H1 (cell line): ENCODE measurements around the gene MRPL27. TPM values are rescaled to one million over a fixed set of nuclear protein-coding genes. Genes with fewer than 3 reads are reported as not detected.
"Not testable (repeated sequence)": the region's sequence is repeated elsewhere in the genome, so short reads cannot be mapped to it uniquely, and the experiment has no call there.

Source experiments
- CTCF ChIA-PET: fragments of 300-600 bp; sonication (Branson Sonifier 250); formaldehyde crosslinking; loops from one replicate; lab custom pipeline; 2021; ENCODE audit not compliant: partially characterized antibody; lab: Charles Lee
- POLR2A ChIA-PET: fragments of 300-600 bp; sonication (Branson Sonifier 250); formaldehyde crosslinking; loops from one replicate; lab custom pipeline; 2021; ENCODE audit warnings: inconsistent platforms; ENCODE audit not compliant: partially characterized antibody; lab: Charles Lee
- DNase-seq, 2 experiments: peaks; one replicate each; pipeline versions ENCODE4 v3.0.0 to v3.0.0-alpha.2; 2010 to 2022; ENCODE audit warnings: low spot score in 2 of 2, low read depth in 1 of 2, mixed read lengths in 1 of 2
- FAIRE-seq: peaks from 2 replicates; lab custom pipeline; 2011; peaks lifted over from hg19 to GRCh38; lab: Jason Lieb, UNC
- H2AFZ ChIP-seq: 2 replicates; pipeline ENCODE4 v1.8.1; 2012; ENCODE audit warnings: low read length, inconsistent platforms
- H2AK5ac ChIP-seq: 2 replicates; pipeline ENCODE4 v1.6.1; 2013; ENCODE audit warnings: low read depth, low read length
- H2BK120ac ChIP-seq: replicated peaks from 2 replicates; pipeline ENCODE3; 2013; ENCODE audit warnings: low read depth, low read length, inconsistent platforms
- H2BK12ac ChIP-seq: 2 replicates; pipeline ENCODE4 v1.6.1; 2013; ENCODE audit warnings: low read depth, low read length
- H2BK15ac ChIP-seq: 2 replicates; pipeline ENCODE4 v1.6.1; 2013; ENCODE audit warnings: low read length
- H2BK20ac ChIP-seq: 2 replicates; pipeline ENCODE4 v1.6.1; 2013; ENCODE audit warnings: low read length
- H2BK5ac ChIP-seq: 2 replicates; pipeline ENCODE4 v1.6.1; 2013; ENCODE audit warnings: low read depth, low read length
- H3K14ac ChIP-seq: 2 replicates; pipeline ENCODE4 v1.6.1; 2013; ENCODE audit warnings: inconsistent platforms; ENCODE audit not compliant: insufficient read length
- H3K18ac ChIP-seq: 2 replicates; pipeline ENCODE4 v1.6.1; 2013; ENCODE audit warnings: low read length; ENCODE audit errors: extremely low read depth
- H3K23ac ChIP-seq: 2 replicates; pipeline ENCODE4 v1.6.1; 2013; ENCODE audit warnings: inconsistent platforms; ENCODE audit not compliant: insufficient read length
- H3K23me2 ChIP-seq: 2 replicates; pipeline ENCODE4 v1.6.1; 2013; ENCODE audit warnings: low read depth, low read length
- H3K27ac ChIP-seq: 2 replicates; pipeline ENCODE4 v1.6.1; 2011; ENCODE audit warnings: low read depth, low read length, inconsistent platforms
- H3K27me3 ChIP-seq, 4 experiments: replicated peaks in 1 of 4; 1 replicate in 1 of 4; 2 replicates in 3 of 4; pipeline versions ENCODE4 v1.6.1 to v1.8.1; 2011 to 2013; ENCODE audit warnings: low read length in 3 of 4, mild to moderate bottlenecking in 3 of 4, inconsistent platforms in 2 of 4, mixed read lengths in 2 of 4, moderate library complexity in 1 of 4; ENCODE audit not compliant: control insufficient read depth in 3 of 4, insufficient read depth in 3 of 4; ENCODE audit errors: extremely low read depth in 1 of 4
- H3K36me3 ChIP-seq, 4 experiments: 2 replicates each; pipeline versions ENCODE4 v1.6.1 to v1.8.1; 2011 to 2013; ENCODE audit warnings: mild to moderate bottlenecking in 4 of 4, low read length in 3 of 4, moderate library complexity in 2 of 4, control low read depth in 1 of 4, inconsistent platforms in 1 of 4; ENCODE audit not compliant: insufficient read depth in 4 of 4, control insufficient read depth in 2 of 4
- H3K4ac ChIP-seq: replicated peaks from 2 replicates; pipeline ENCODE3; 2013; ENCODE audit warnings: low read length, low read depth, mixed read lengths, inconsistent platforms; ENCODE audit not compliant: insufficient read length
- H3K4me1 ChIP-seq, 4 experiments: replicated peaks in 1 of 4; 1 replicate in 1 of 4; 2 replicates in 3 of 4; pipeline versions ENCODE4 v1.6.1 to v1.8.1; 2011 to 2013; ENCODE audit warnings: low read length in 3 of 4, inconsistent platforms in 2 of 4, mixed read lengths in 1 of 4; ENCODE audit not compliant: insufficient read depth in 4 of 4, control insufficient read depth in 3 of 4
- H3K4me2 ChIP-seq, 2 experiments: 2 replicates each; pipeline versions ENCODE4 v1.6.1 to v1.8.1; 2011 to 2013; ENCODE audit warnings: low read depth in 2 of 2, low read length in 2 of 2, control low read depth in 1 of 2, inconsistent platforms in 1 of 2, mild to moderate bottlenecking in 1 of 2; ENCODE audit not compliant: insufficient read depth in 1 of 2
- H3K4me3 ChIP-seq, 4 experiments: fragments of 200-600, 300-600 bp in 1 of 4; sonication (generic), shearing (Covaris generic), sonication (Bioruptor Twin) in 1 of 4; 2 replicates each; pipeline versions ENCODE4 v1.5.1 to v1.8.1; 2011 to 2016; ENCODE audit warnings: low read length in 4 of 4, low read depth in 3 of 4, control low read depth in 2 of 4, inconsistent platforms in 2 of 4, mild to moderate bottlenecking in 2 of 4, mixed read lengths in 1 of 4, moderate library complexity in 1 of 4; ENCODE audit not compliant: insufficient read depth in 2 of 4; ENCODE audit errors: extremely low read depth in 1 of 4
- H3K56ac ChIP-seq: replicated peaks from 2 replicates; pipeline ENCODE3; 2013; ENCODE audit warnings: low read depth, mild to moderate bottlenecking, mixed read lengths, low read length, inconsistent platforms; ENCODE audit not compliant: insufficient read length
- H3K79me1 ChIP-seq: 2 replicates; pipeline ENCODE4 v1.6.1; 2013; ENCODE audit warnings: low read depth, low read length, control low read depth
- H3K79me2 ChIP-seq, 2 experiments: 2 replicates each; pipeline versions ENCODE4 v1.6.1 to v1.8.1; 2012 to 2013; ENCODE audit warnings: low read length in 2 of 2, mild to moderate bottlenecking in 2 of 2, inconsistent platforms in 1 of 2; ENCODE audit not compliant: insufficient read depth in 2 of 2, control insufficient read depth in 1 of 2
- H3K9ac ChIP-seq, 4 experiments: replicated peaks in 1 of 4; 1 replicate in 1 of 4; 2 replicates in 3 of 4; pipeline versions ENCODE4 v1.6.1 to v1.8.1; 2011 to 2013; ENCODE audit warnings: low read depth in 3 of 4, low read length in 3 of 4, control low read depth in 2 of 4, mild to moderate bottlenecking in 2 of 4, moderate library complexity in 2 of 4, inconsistent platforms in 1 of 4; ENCODE audit errors: extremely low read depth in 1 of 4
- H3K9me3 ChIP-seq, 2 experiments: 2 replicates each; pipeline versions ENCODE4 v1.6.1 to v1.8.1; 2012 to 2013; ENCODE audit warnings: mild to moderate bottlenecking in 2 of 2, moderate library complexity in 2 of 2, control low read depth in 1 of 2, inconsistent platforms in 1 of 2, low read depth in 1 of 2, low read length in 1 of 2, mixed read lengths in 1 of 2; ENCODE audit not compliant: insufficient read depth in 2 of 2
- H4K20me1 ChIP-seq, 2 experiments: replicated peaks in 1 of 2; 2 replicates each; pipeline versions ENCODE3 to v1.8.1; 2011 to 2013; ENCODE audit warnings: inconsistent platforms in 2 of 2, low read length in 2 of 2, mild to moderate bottlenecking in 1 of 2; ENCODE audit not compliant: insufficient read depth in 2 of 2, control insufficient read depth in 1 of 2
- H4K5ac ChIP-seq: 2 replicates; pipeline ENCODE4 v1.6.1; 2013; ENCODE audit warnings: low read length, low read depth, mixed read lengths, inconsistent platforms; ENCODE audit not compliant: insufficient read length
- H4K8ac ChIP-seq: 2 replicates; pipeline ENCODE4 v1.8.0; 2013; ENCODE audit warnings: mild to moderate bottlenecking, moderate library complexity, low read length, inconsistent platforms; ENCODE audit not compliant: insufficient read depth; ENCODE audit errors: extremely low read depth
- H4K91ac ChIP-seq: replicated peaks from 2 replicates; pipeline ENCODE3; 2013; ENCODE audit warnings: low read length, mixed read lengths, inconsistent platforms; ENCODE audit not compliant: insufficient read length
- WGBS, 2 experiments: shearing (Covaris generic) in 1 of 2; methylation state at CpG; one replicate each; pipeline versions ENCODE4 v1.1.6 to v1.1.7; 2013 to 2015; ENCODE audit warnings: low lambda C conversion rate in 2 of 2, mixed read lengths in 2 of 2, inconsistent platforms in 1 of 2, low coverage in 1 of 2, missing lambda C conversion rate in 1 of 2; ENCODE audit not compliant: insufficient replicate concordance in 2 of 2, insufficient coverage in 1 of 2, insufficient read length in 1 of 2; ENCODE audit errors: extremely low coverage in 1 of 2, missing lambda C conversion rate in 1 of 2; 5-methylcytosine and 5-hydroxymethylcytosine counted together
- polyA plus RNA-seq, 7 experiments: library from polyadenylated mRNA; depleted of rRNA in 3 of 7; stranded (reverse) in 5 of 7; unstranded in 2 of 7; fragments of >200 nt in 5 of 7; fragments of 200-250 nt in 2 of 7; gene quantifications; 1 replicate in 5 of 7; 2 replicates in 1 of 7; 4 replicates in 1 of 7; pipeline versions ENCODE4 v1.2.1 to v1.2.3, GENCODE V29; 2011 to 2013; ENCODE audit warnings: missing spikeins in 2 of 7, mixed read lengths in 2 of 7
- total RNA-seq: library from RNA; stranded (reverse); fragmentation: NEBNext Ultra II Directional; extraction: Animal tissue kit (Norgen Biotek cat#: 25700); gene quantifications from 2 replicates; pipeline ENCODE4 v1.2.1, GENCODE V29; 2021

Gene MRPL27
- total and polyA plus RNA-seq, 2 of the 8 experiments (the other 6 are each of a cell fraction or from before 2014, with no cell fraction given): 75.6 to 135 TPM

GRCh38 chr17:50405351-50405750 is 32.4 kb upstream of the MRPL27 start:
- not testable (repeated sequence) for H4K20me1 ChIP-seq, H2BK120ac ChIP-seq, H4K91ac ChIP-seq, H2BK5ac ChIP-seq, DNase-seq, H4K5ac ChIP-seq, H2BK12ac ChIP-seq, H3K18ac ChIP-seq, H3K4me3 ChIP-seq, H3K4me1 ChIP-seq, H2AFZ ChIP-seq, H3K79me1 ChIP-seq, H3K56ac ChIP-seq, H3K27me3 ChIP-seq, H3K23me2 ChIP-seq, H3K9ac ChIP-seq, H3K79me2 ChIP-seq, H3K9me3 ChIP-seq, H2BK20ac ChIP-seq, H3K4me2 ChIP-seq, H4K8ac ChIP-seq, H2AK5ac ChIP-seq, H3K27ac ChIP-seq, H2BK15ac ChIP-seq, H3K4ac ChIP-seq, H3K14ac ChIP-seq, H3K36me3 ChIP-seq, H3K23ac ChIP-seq, FAIRE-seq
- 87% methylated on average over 4 of the region's 4 CpGs; no CpG with 5 or more reads in 1 of the 2 experiments for WGBS, 2 experiments
- CTCF ChIA-PET: interaction anchor here (0.6 to 5.5 kb wide), 4 partner anchors 8 to 43 kb away, joined by 3 to 32 read pairs (median 6); partner anchors contain the start of gene LRRC59
- POLR2A ChIA-PET: interaction anchor here (1.4 to 1.6 kb wide), 2 partner anchors 21 to 77 kb away, joined by 3 read pairs; no protein-coding TSS in a partner anchor

GRCh38 chr17:50399591-50399990 is 26.6 kb upstream of the MRPL27 start:
- H3K14ac ChIP-seq, H2BK120ac ChIP-seq, H2BK20ac ChIP-seq, H3K4me3 ChIP-seq, H3K27ac ChIP-seq, H3K4ac ChIP-seq, H3K9ac ChIP-seq, H3K56ac ChIP-seq, H3K36me3 ChIP-seq, H2BK12ac ChIP-seq, H3K9me3 ChIP-seq, H4K8ac ChIP-seq, H3K27me3 ChIP-seq, H2BK15ac ChIP-seq, H2AK5ac ChIP-seq, H4K5ac ChIP-seq, H2AFZ ChIP-seq, H4K91ac ChIP-seq, FAIRE-seq, H3K23me2 ChIP-seq, DNase-seq, H3K4me2 ChIP-seq, H3K18ac ChIP-seq, H3K23ac ChIP-seq, H3K79me1 ChIP-seq, H2BK5ac ChIP-seq, H3K4me1 ChIP-seq, H4K20me1 ChIP-seq: not testable (repeated sequence)
- POLR2A ChIA-PET: interaction anchor here (0.8 to 1.2 kb wide), 2 partner anchors 13 to 29 kb away, joined by 3 to 4 read pairs; no protein-coding TSS in a partner anchor
- CTCF ChIA-PET: interaction anchor here (0.6 to 5.5 kb wide), 8 partner anchors 25 to 229 kb away, joined by 3 to 87 read pairs (median 3); partner anchors contain the start of gene ACSF2
- peaks cover 0 to 16% of the 10 kb centered on the region in 2 experiments; a peak in 3 of 4 replicates for H3K79me2 ChIP-seq
- 92% methylated on average over 8 of the region's 8 CpGs; no CpG with 5 or more reads in 1 of the 2 experiments for WGBS, 2 experiments
